ENCODE data around the gene ASL.
"Not testable (repeated sequence)": the region's sequence is repeated elsewhere in the genome, so short reads cannot be mapped to it uniquely, and the experiment has no call there.

The ASL gene

GRCh38 chr7:66116680-66117420, 41.2 kb downstream of the ASL start:
- in situ Hi-C loops (cut with MboI; ENCODE audit: low sequenced_read_pairs), result not testable (repeated sequence)

- in situ Hi-C loops (cut with MboI; ENCODE audit: low sequenced_read_pairs), result no loop called here
These were observed 43.0 kb downstream of the ASL start for GRCh38 chr7:66118603-66119002.

DNA sequence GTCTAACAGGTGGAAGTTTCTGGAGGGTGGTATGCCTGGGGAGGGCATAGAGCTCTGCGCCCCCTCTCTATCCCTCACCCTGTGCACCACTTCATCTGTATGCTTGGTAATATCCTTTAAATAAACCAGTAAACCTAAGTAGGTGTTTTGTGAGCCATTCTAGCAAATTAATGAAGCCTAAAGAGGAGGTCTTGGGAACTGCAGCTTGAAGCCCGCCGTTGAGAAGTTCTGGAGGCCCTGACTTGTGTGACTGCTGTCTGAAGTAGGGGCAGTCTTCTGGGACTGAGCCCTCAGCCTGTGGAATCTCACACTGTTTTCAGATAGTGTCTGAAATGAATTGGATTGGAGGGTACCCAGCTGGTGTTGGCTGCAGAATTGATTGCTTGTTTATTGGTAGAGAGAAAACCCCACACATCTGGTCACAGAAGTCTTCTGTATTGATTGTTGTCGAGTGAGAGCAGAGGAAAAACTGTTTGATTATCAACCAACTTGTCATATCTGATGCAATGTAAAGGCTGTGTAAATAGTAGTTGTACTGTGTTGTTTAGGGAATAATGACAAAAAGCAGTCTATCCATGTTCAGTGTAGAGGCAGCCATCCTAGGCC, 43.7 kb downstream of the ASL start:
- in situ Hi-C loops (cut with MboI; ENCODE audit: low sequenced_read_pairs), result no loop called here

DNA sequence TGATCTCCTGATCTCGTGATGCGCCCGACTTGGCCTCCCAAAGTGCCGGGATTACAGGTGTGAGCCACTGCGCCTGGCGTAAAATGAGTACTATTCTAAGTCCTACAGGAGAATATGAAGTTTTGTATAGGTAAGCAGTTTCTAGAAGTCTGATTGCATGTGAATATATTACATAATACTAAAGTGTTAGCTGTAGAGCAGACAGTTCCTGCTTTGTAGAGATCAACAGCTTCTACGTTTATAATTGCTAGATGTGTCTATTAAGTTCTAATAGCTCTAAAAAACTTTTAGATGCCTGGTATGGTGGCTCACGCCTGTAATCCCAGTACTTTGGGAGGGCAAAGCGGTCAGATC, 47.5 kb downstream of the ASL start:
- in situ Hi-C loops (cut with MboI; ENCODE audit: low sequenced_read_pairs), result no loop called here

DNA sequence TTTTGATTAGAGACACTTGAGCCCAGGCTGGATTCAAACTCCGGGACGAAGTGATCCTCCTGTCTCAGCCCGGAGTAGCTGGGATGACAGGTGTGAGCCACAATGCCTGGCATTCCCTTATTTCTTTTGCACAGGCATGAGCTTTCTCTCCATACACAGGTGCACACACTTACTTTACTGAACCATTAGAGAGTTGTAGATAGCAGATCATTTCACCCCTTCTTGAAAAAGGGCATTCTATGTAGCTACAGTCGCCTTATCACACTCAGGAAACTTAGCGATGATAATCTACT, 48.9 kb downstream of the ASL start:
- in situ Hi-C loops (cut with MboI; ENCODE audit: low sequenced_read_pairs), result not testable (repeated sequence)

- in situ Hi-C loops (cut with MboI; ENCODE audit: low sequenced_read_pairs), result no loop called here
These were observed 49.6 kb downstream of the ASL start for GRCh38 chr7:66125052-66125694.

DNA sequence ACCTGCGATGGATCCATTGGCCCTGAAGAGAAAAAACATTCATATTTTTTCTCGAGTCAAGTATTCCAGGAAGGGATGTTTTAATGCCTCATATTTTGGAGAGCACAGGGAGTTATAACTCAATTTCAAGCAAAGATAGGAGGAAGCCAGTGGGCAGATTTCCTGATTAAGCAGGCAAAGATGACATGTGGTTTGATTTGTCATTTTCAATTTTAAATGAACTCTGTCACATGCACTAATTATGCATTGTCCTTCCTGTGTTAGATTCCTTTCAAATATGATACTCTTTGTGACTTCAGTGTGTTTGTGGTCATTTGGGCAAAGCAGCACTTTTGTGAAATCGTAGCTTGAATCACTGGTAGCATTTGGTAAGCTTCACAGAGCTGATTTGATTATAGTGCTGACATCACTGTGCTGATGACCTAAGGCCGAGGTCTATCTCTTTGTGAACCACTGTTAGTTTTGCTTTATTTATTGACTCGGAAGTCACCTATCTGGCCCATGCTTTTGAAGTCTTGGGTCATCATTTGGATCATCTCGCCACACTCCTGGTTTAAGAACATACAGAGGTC, 50.2 kb downstream of the ASL start:
- in situ Hi-C loops (cut with MboI; ENCODE audit: low sequenced_read_pairs), result not testable (repeated sequence)

- in situ Hi-C loops (cut with MboI; ENCODE audit: low sequenced_read_pairs), result not testable (repeated sequence)
These were observed 51.6 kb downstream of the ASL start for GRCh38 chr7:66127172-66127571.

DNA sequence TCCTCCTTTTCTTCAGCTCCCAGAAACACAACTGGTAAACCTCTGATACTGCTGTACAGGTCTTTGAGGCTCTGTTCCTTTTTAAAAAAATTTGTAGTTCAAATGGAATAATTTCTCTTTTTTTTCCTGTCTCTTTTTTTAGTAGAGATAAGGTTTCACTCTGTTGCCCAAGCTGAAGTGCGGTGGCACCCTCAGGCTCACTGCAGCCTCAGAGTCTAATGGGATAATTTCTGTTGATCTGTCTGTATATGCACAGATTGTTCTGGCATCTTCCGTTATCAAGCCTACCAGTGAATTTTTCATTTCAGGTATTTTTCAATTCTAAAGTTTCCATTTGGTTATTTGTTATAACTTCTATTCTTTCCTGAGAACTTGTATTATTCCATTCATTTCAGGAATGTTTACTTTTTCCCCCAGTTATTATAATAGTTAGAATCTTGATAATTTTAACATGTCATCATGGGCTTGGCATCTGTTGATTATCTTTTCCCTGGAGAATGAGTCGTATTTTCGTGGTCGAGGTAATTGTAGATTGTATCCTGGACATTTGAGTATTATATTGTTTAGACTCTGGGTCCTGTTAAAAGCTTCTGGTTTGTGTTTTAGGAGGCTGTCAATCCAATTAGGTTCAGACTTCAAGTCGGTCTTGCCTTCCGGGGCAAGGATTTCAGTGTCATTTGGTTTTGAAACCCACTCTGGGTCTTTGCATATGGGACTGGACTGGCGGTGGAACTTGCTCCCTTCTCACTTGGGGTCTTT, 63.6 kb downstream of the ASL start:
- in situ Hi-C loops (cut with MboI; ENCODE audit: low sequenced_read_pairs), result no loop called here

GRCh38 chr7:66140924-66141323, 65.3 kb downstream of the ASL start:
- in situ Hi-C loops (cut with MboI; ENCODE audit: low sequenced_read_pairs), result no loop called here

DNA sequence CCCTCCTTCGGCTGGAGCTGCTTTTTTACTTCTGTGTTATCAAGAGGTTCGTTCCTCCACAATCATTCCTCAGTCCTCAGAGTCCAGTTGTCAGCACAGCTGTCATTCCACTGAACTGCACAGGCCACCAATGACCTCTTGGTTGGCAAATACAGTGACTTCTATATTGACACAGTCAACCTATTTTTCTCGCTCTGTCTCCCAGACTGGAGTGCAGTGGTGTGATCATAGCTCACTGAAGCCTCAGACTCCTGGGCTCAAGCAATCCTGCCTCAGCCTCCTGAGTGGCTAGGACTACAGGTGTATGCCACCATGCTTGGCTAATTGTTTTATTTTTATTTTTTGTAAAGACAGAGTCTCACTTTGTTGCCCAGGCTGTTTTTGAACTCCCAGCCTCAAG, 66.7 kb downstream of the ASL start:
- in situ Hi-C loops (cut with MboI; ENCODE audit: low sequenced_read_pairs), result no loop called here

DNA sequence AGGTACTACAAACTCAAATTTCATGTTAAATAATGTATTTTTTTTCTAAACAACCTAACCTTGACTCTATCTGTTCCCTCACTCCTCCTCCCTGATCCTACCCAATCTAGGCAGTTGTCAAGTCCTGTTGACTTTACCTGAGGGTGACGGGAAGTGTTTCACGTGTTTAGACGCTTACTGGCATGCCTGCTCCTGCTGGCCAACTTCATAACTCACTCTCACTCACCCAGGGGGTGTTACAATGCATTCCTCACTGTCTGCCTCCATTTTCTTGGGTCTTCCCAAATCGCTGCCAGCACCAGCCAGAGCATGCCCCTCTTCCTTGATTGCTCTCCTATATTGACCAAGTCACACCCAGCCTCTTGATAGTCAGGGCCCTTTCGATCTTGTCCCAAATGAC, 67.4 kb downstream of the ASL start:
- in situ Hi-C loops (cut with MboI; ENCODE audit: low sequenced_read_pairs), result no loop called here
